Caco-2 (cell line): ENCODE data around the gene IGSF21. TPM values are rescaled to one million over a fixed set of nuclear protein-coding genes. Genes with fewer than 3 reads are reported as not detected.

Experiments
- BruUV-seq: library from RNA; stranded (reverse); fragments of 400-500 nt; replicated peaks from 2 replicates; lab custom pipeline; 2021; lab: Mats Ljungman, UMichigan
- CTCF ChIA-PET: fragments of 300-600 bp; sonication (Branson Sonifier 250); formaldehyde crosslinking; loops from one replicate; lab custom pipeline; 2022; ENCODE audit warnings: antibody characterized with exemption; lab: Charles Lee
- POLR2A ChIA-PET: fragments of 300-600 bp; sonication (Branson Sonifier 250); formaldehyde crosslinking; loops from one replicate; lab custom pipeline; 2022; ENCODE audit warnings: antibody characterized with exemption; lab: Charles Lee
- DNase-seq, 2 experiments: peaks; one replicate each; pipeline versions ENCODE4 v3.0.0 to v3.0.0-alpha.2; 2020 to 2022
- H3K27me3 ChIP-seq: replicated peaks from 2 replicates; pipeline ENCODE4 v1.6.0; 2011; ENCODE audit warnings: low read length; ENCODE audit not compliant: control insufficient read depth, insufficient read depth
- H3K36me3 ChIP-seq: 2 replicates; pipeline ENCODE4 v1.5.1; 2011; ENCODE audit warnings: low read length; ENCODE audit not compliant: control insufficient read depth, insufficient read depth
- H3K4me1 ChIP-seq: fragments of 250-450 bp; sonication (Bioruptor Pico); 2 replicates; pipeline ENCODE4 v1.5.1; 2020; ENCODE audit warnings: mild to moderate bottlenecking
- H3K4me3 ChIP-seq: 2 replicates; pipeline ENCODE4 v1.5.1; 2011; ENCODE audit warnings: low read depth, mild to moderate bottlenecking, control low read depth, low read length
- H3K9me3 ChIP-seq: fragments of 250-450 bp; sonication (Bioruptor Pico); 2 replicates; pipeline ENCODE4 v1.5.1; 2020; ENCODE audit warnings: mild to moderate bottlenecking, moderate library complexity
- H3K27ac Mint-ChIP-seq: one replicate; pipeline ENCODE4 v1.8.0; 2022; ENCODE audit warnings: mixed read lengths; ENCODE audit not compliant: unreplicated experiment
- H3K27me3 Mint-ChIP-seq: one replicate; pipeline ENCODE4 v1.8.0; 2022; ENCODE audit warnings: mixed read lengths; ENCODE audit not compliant: insufficient read depth, unreplicated experiment
- H3K36me3 Mint-ChIP-seq: one replicate; pipeline ENCODE4 v1.8.0; 2022; ENCODE audit warnings: mild to moderate bottlenecking, mixed read lengths; ENCODE audit not compliant: insufficient read depth, unreplicated experiment
- H3K4me1 Mint-ChIP-seq: one replicate; pipeline ENCODE4 v1.8.0; 2022; ENCODE audit warnings: low read depth, mixed read lengths; ENCODE audit not compliant: unreplicated experiment
- H3K4me3 Mint-ChIP-seq: one replicate; pipeline ENCODE4 v1.8.0; 2022; ENCODE audit warnings: mild to moderate bottlenecking, moderate library complexity, mixed read lengths; ENCODE audit not compliant: unreplicated experiment
- H3K9me3 Mint-ChIP-seq: one replicate; pipeline ENCODE4 v1.8.0; 2022; ENCODE audit warnings: mixed read lengths; ENCODE audit not compliant: unreplicated experiment
- intact Hi-C: fragments of 100-400 bp; cut with micrococcal nuclease; formaldehyde crosslinking; loops from one replicate; pipeline ENCODE4 v1.10.0; 2022; ENCODE audit not compliant: unreplicated experiment
- total RNA-seq: library from RNA; stranded (reverse); gene quantifications from 2 replicates; pipeline ENCODE4 v1.2.3, GENCODE V29; 2022
- TF ChIP-seq, protein P1 (sequence below), 2 experiments: fragments of 200-600 bp in 1 of 2; IDR thresholded peaks; 1 replicate in 1 of 2; 2 replicates in 1 of 2; pipeline versions ENCODE4 v1.5.1 to v1.8.0; 2011 to 2022; ENCODE audit warnings: antibody characterized with exemption in 1 of 2, control low read depth in 1 of 2, inconsistent platforms in 1 of 2, low read depth in 1 of 2, low read length in 1 of 2, mild to moderate bottlenecking in 1 of 2, moderate library complexity in 1 of 2; ENCODE audit not compliant: insufficient read depth in 1 of 2, severe bottlenecking in 1 of 2, unreplicated experiment in 1 of 2

The IGSF21 gene
- total RNA-seq, 1 experiment from 2014 or later = not detected

DNA sequence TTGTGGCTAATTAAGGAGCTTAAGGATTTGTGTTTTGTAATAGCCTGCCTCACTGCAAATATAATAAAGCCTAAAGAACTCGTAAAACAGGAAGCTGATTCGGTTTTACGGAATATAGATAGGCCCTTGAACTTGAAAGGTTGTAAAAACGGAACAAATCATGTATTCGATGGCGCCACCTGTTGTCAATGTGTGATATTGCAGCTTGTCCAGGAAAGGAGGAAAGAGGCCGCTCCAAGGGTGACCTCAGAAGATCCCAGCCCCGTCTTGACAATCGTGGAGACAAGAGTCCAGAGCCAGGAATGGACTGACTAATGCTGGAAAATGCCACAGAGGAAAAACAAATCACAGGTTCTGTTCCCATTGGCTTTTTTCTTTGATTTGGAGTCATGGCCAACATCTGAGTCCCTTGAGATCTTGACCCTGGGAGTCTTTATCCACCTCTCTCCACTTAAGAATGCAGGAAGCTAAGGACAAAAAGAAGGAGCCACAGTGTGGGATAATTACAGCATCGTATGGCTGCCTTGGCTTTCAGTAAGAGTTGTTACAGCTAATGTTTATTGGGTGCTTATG, 7.0 kb upstream of the IGSF21 start:
- Histone ChIP-seq H3K27me3 (no peaks in the 10 kb centered on the region), H3K9me3 (no peaks in the 10 kb centered on the region), H3K36me3 (no peaks in the 10 kb centered on the region), H3K4me1 (no peaks in the 10 kb centered on the region), H3K4me3 (no peak overlapping the region)
- TF ChIP-seq, protein P1, sequence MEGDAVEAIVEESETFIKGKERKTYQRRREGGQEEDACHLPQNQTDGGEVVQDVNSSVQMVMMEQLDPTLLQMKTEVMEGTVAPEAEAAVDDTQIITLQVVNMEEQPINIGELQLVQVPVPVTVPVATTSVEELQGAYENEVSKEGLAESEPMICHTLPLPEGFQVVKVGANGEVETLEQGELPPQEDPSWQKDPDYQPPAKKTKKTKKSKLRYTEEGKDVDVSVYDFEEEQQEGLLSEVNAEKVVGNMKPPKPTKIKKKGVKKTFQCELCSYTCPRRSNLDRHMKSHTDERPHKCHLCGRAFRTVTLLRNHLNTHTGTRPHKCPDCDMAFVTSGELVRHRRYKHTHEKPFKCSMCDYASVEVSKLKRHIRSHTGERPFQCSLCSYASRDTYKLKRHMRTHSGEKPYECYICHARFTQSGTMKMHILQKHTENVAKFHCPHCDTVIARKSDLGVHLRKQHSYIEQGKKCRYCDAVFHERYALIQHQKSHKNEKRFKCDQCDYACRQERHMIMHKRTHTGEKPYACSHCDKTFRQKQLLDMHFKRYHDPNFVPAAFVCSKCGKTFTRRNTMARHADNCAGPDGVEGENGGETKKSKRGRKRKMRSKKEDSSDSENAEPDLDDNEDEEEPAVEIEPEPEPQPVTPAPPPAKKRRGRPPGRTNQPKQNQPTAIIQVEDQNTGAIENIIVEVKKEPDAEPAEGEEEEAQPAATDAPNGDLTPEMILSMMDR (IDR thresholded peaks at IDR 0.05; ENCODE audit: insufficient read depth in 1 of 2, low read depth in 1 of 2, low read length in 1 of 2, severe bottlenecking in 1 of 2, unreplicated experiment in 1 of 2) = peak; percentile 46 to 61
- Mint-ChIP-seq H3K27me3 (peaks cover 27% of the 10 kb centered on the region), H3K4me1 (no peaks in the 10 kb centered on the region), H3K9me3 (no peaks in the 10 kb centered on the region), H3K27ac (no peak overlapping the region), H3K4me3 (no peak overlapping the region), H3K36me3 (no peaks in the 10 kb centered on the region)
- peak; percentile 39 to 40 for DNase-seq
- intact Hi-C loops = no loop called here
- ChIA-PET CTCF (no interaction called here), POLR2A (no interaction called here)
- no TSS peak for BruUV-seq

DNA sequence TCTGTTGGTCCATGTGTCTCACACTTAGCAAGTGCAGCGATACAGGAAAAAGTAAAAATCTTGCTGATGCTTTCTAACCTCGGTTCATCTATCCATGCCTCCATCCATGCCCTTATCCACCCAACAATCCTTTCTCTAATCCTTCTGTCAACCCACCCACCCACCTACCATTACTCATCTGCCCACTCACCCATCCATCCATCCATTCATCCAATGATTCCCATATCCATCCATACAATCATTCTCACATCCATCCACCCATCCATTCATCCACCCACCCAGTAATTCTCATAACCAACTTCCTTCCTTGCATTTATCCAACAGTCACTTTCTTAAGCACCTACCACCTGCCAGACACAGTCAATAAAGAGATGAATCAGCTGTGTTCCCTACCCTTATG, 6.1 kb upstream of the IGSF21 start:
- H3K9me3 Mint-ChIP-seq = no peaks in the 10 kb centered on the region

DNA sequence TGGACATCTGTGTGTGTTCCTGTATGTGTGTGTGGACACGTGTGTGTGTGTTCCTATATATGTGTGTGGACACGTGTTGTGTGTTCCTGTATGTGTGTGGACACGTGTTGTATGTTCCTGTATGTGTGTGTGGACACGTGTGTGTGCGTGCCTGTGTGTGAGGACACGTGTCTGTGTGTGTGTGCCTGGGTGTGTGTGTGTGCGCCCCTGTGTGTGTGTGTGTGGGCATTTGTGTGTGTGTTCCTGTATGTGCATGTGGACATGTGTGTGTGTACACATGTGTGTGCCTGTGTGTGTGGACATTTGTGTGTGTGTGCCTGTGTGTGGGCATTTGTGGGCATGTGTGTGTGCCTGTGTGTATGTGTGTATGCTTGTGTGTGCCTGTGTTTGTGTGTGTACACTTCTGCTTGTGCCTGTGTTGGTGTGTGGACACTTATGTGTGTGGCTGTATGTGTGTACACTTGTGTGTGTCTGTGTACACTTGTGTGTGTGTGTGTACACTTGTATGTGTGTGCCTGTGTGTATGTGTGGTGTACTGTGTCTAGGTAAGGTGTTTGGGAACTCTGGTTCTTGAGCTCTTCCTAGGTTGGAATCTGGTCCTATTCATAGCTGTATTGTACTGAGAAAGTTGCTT, 3.7 kb upstream of the IGSF21 start:
- Histone ChIP-seq H3K27me3 (no peaks in the 10 kb centered on the region; the same call in 1 of the 2 replicates), H3K4me1 (no peaks in the 10 kb centered on the region), H3K36me3 (no peaks in the 10 kb centered on the region), H3K9me3 (no peaks in the 10 kb centered on the region), H3K4me3 (no peak overlapping the region)
- TF ChIP-seq, protein P1 (IDR thresholded peaks at IDR 0.05; ENCODE audit: insufficient read depth in 1 of 2, low read depth in 1 of 2, low read length in 1 of 2, severe bottlenecking in 1 of 2, unreplicated experiment in 1 of 2) = no peak
- Mint-ChIP-seq H3K27me3 (peaks cover 38% of the 10 kb centered on the region), H3K4me1 (no peaks in the 10 kb centered on the region), H3K36me3 (no peaks in the 10 kb centered on the region), H3K9me3 (no peaks in the 10 kb centered on the region), H3K27ac (no peak overlapping the region), H3K4me3 (no peak overlapping the region)
- ChIA-PET POLR2A (no interaction called here), CTCF (no interaction called here)
- BruUV-seq = no TSS peak
- intact Hi-C loops = no loop called here
- no peak for DNase-seq

More for the DNA sequence above, 6.1 kb upstream of the IGSF21 start:
- Mint-ChIP-seq H3K27ac (no peak overlapping the region), H3K4me1 (no peaks in the 10 kb centered on the region), H3K27me3 (peaks cover 29% of the 10 kb centered on the region), H3K36me3 (no peaks in the 10 kb centered on the region), H3K4me3 (no peak overlapping the region)
- Histone ChIP-seq H3K4me1 (no peaks in the 10 kb centered on the region), H3K4me3 (no peak overlapping the region), H3K9me3 (no peaks in the 10 kb centered on the region), H3K36me3 (no peaks in the 10 kb centered on the region), H3K27me3 (no peaks in the 10 kb centered on the region)
- no TSS peak for BruUV-seq
- ChIA-PET CTCF (interaction anchor here (0.5 to 0.7 kb wide), 2 partner anchors 297 to 693 kb away, joined by 3 read pairs; no protein-coding TSS in a partner anchor), POLR2A (no interaction called here)
- TF ChIP-seq, protein P1 (IDR thresholded peaks at IDR 0.05; ENCODE audit: insufficient read depth in 1 of 2, low read depth in 1 of 2, low read length in 1 of 2, severe bottlenecking in 1 of 2, unreplicated experiment in 1 of 2) = no peak
- DNase-seq = no peak
- intact Hi-C loops = no loop called here
